A673 (cell line): ENCODE data around the gene AREG. TPM values are rescaled to one million over a fixed set of nuclear protein-coding genes. Genes with fewer than 3 reads are reported as not detected.

Experiments
- BruUV-seq: library from RNA; stranded (reverse); fragments of 400-500 nt; replicated peaks from 2 replicates; lab custom pipeline; 2021; lab: Mats Ljungman, UMichigan
- CTCF ChIA-PET: fragments of 300-600 bp; sonication (Branson Sonifier 250); formaldehyde crosslinking; loops from one replicate; lab custom pipeline; 2022; ENCODE audit warnings: antibody characterized with exemption; lab: Charles Lee
- POLR2A ChIA-PET: fragments of 300-600 bp; sonication (Branson Sonifier 250); formaldehyde crosslinking; loops from one replicate; lab custom pipeline; 2022; ENCODE audit warnings: antibody characterized with exemption; ENCODE audit not compliant: low non-redundant PET; lab: Charles Lee
- DNase-seq: peaks from one replicate; pipeline ENCODE4 v3.0.0-alpha.2; 2015; ENCODE audit warnings: low spot score
- H3K27ac ChIP-seq: fragments of 200-600 bp; sonication (generic); 2 replicates; pipeline ENCODE4 v1.5.1; 2016; ENCODE audit warnings: mixed run types, low read depth, mild to moderate bottlenecking, mixed read lengths, antibody characterized with exemption, low read length; ENCODE audit not compliant: poor library complexity, severe bottlenecking
- H3K27me3 ChIP-seq: fragments of 200-600 bp; sonication (generic); replicated peaks from 2 replicates; pipeline ENCODE4 v1.6.1; 2017; ENCODE audit warnings: mixed run types, low read depth, mild to moderate bottlenecking, mixed read lengths, antibody characterized with exemption, low read length; ENCODE audit not compliant: insufficient read depth, poor library complexity
- H3K36me3 ChIP-seq: fragments of 200-600 bp; sonication (generic); 2 replicates; pipeline ENCODE4 v1.6.1; 2016; ENCODE audit warnings: mixed run types, mild to moderate bottlenecking, mixed read lengths, antibody characterized with exemption, low read length; ENCODE audit not compliant: insufficient read depth, poor library complexity, severe bottlenecking
- H3K4me1 ChIP-seq: fragments of 200-600 bp; sonication (generic); 2 replicates; pipeline ENCODE4 v1.6.1; 2017; ENCODE audit warnings: mixed run types, mild to moderate bottlenecking, mixed read lengths, antibody characterized with exemption, low read length; ENCODE audit not compliant: insufficient read depth, poor library complexity, severe bottlenecking
- H3K4me3 ChIP-seq: fragments of 200-600 bp; sonication (generic); 2 replicates; pipeline ENCODE4 v1.5.1; 2016; ENCODE audit warnings: low read depth, mixed run types, mild to moderate bottlenecking, mixed read lengths, low read length; ENCODE audit not compliant: poor library complexity, severe bottlenecking
- H3K9me3 ChIP-seq: fragments of 200-600 bp; sonication (generic); 2 replicates; pipeline ENCODE4 v1.6.1; 2016; ENCODE audit warnings: mixed run types, low read depth, mild to moderate bottlenecking, mixed read lengths, antibody characterized with exemption, low read length; ENCODE audit not compliant: poor library complexity, severe bottlenecking
- CTCF ChIP-seq: fragments of 300-800, 200-600 bp; sonication (generic); conservative IDR thresholded peaks from 2 replicates; pipeline ENCODE4 v1.5.1; 2017; ENCODE audit warnings: low read depth, mild to moderate bottlenecking, antibody characterized with exemption, low read length, moderate library complexity, mixed read lengths
- EZH2 ChIP-seq: fragments of 200-600 bp; sonication (generic); IDR thresholded peaks from 2 replicates; pipeline ENCODE4 v1.6.1; 2017; ENCODE audit warnings: borderline replicate concordance, low read depth, mild to moderate bottlenecking, mixed read lengths, antibody characterized with exemption, low read length; ENCODE audit not compliant: poor library complexity, severe bottlenecking
- intact Hi-C: fragments of 100-400 bp; cut with micrococcal nuclease; formaldehyde crosslinking; loops from one replicate; pipeline ENCODE4 v1.10.0; 2022; ENCODE audit not compliant: unreplicated experiment
- total RNA-seq: library from RNA; stranded (reverse); gene quantifications from 2 replicates; pipeline ENCODE4 v1.2.3, GENCODE V29; 2021

Gene AREG
- total RNA-seq, 1 experiment from 2014 or later = not detected

GRCh38 chr4:74449571-74450297 is 4.8 kb downstream of the AREG start:
- H3K36me3 ChIP-seq = no peaks in the 10 kb centered on the region
- no peaks in the 10 kb centered on the region for H3K9me3 ChIP-seq
- TF ChIP-seq CTCF = no peak
- TF ChIP-seq EZH2 = no peak
- H3K27me3 ChIP-seq = no peaks in the 10 kb centered on the region
- no peak overlapping the region for H3K27ac ChIP-seq
- no peak for DNase-seq
- H3K4me1 ChIP-seq = no peaks in the 10 kb centered on the region
- no TSS peak for BruUV-seq
- ChIA-PET CTCF (no interaction called here), POLR2A (no interaction called here)
- no peak overlapping the region for H3K4me3 ChIP-seq
- intact Hi-C loops = no loop called here

- Histone ChIP-seq H3K27ac (no peak overlapping the region), H3K4me3 (no peak overlapping the region), H3K4me1 (no peaks in the 10 kb centered on the region), H3K27me3 (no peaks in the 10 kb centered on the region), H3K36me3 (no peaks in the 10 kb centered on the region), H3K9me3 (no peaks in the 10 kb centered on the region)
- no peak for DNase-seq
- no peak for TF ChIP-seq CTCF
- TF ChIP-seq EZH2 = no peak
- ChIA-PET CTCF (no interaction called here), POLR2A (no interaction called here)
- intact Hi-C loops = no loop called here
- no TSS peak for BruUV-seq
Observed at GRCh38 chr4:74450298-74450683, 5.4 kb downstream of the AREG start.

GRCh38 chr4:74451214-74451661 is 6.3 kb downstream of the AREG start:
- Histone ChIP-seq H3K9me3 (no peaks in the 10 kb centered on the region), H3K36me3 (no peaks in the 10 kb centered on the region), H3K4me1 (no peaks in the 10 kb centered on the region), H3K4me3 (no peak overlapping the region), H3K27me3 (no peaks in the 10 kb centered on the region), H3K27ac (no peak overlapping the region)
- ChIA-PET POLR2A (no interaction called here), CTCF (no interaction called here)
- peak; percentile 6 for DNase-seq
- intact Hi-C loops = no loop called here
- BruUV-seq = no TSS peak
- no peak for TF ChIP-seq EZH2
- TF ChIP-seq CTCF = no peak
